NCI-H82 treated with DMSO at 0.1 percent for 48 hours (cell line): Measurements from ENCODE around the gene LIN37.

ENCODE experiments used
- DNase-seq: peaks from one replicate; lab custom pipeline; 2025; ENCODE audit not compliant: unreplicated experiment; lab: John Stamatoyannopoulos, UW

The LIN37 gene

DNA sequence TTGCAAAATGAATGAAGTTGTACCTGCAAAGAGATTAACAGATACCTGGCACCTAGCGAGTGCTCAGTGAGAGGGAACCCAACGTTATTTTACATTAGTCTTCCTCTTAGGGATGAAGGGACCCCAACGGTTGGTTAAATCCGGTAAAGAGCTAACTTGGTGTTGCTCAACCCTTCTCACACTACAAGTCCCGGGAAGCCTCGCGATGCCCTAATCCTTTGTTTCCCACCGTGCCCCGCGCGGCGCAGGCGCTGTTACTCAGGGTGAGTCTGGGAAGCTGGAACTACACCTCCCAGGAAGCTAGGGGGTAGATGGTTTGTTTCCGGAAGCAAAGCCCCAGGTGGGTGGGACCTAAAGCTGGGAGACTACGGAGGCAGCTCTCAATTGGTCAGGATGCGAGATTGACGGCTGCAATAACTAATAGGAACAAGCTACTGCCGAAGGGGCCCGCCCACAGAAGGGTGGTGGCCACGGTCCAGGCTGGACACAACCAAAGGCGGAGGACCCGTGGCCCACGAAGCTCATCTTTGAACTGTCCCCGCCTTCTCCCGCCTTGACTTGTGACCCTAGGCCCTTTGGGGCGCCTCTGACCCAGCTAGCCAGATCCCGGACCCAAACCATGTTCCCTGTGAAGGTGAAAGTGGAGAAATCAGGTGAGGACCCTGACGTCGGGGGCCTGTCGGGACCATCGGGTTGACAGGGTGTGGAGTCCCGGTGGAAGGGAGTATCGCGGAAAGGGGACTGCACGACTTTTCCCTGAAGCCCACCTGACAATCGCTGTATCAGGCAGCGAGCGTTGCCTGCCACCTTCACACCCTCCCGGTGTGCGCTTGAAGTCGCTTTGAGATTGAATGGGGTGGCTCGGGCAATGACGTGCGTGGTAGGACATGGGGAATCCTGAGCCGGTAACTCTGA is at the start of gene LIN37:
Gene LIN37 (plus strand): TSS at position 471 of the 915 bp plus-strand sequence. CDS start 149 bp downstream, at position 620.
- peak; percentile 96 for DNase-seq

GRCh38 chr19:35702223-35703012 is 46.0 kb upstream of the LIN37 start:
- DNase-seq = peak; percentile 99

- no peak for DNase-seq
Measured at GRCh38 chr19:35703343-35703742, 45.0 kb upstream of the LIN37 start.

GRCh38 chr19:35704218-35704617 is 44.2 kb upstream of the LIN37 start, which contains the start of gene ZBTB32:
Gene ZBTB32, plus strand, starts transcription at chr19:35704558. Its CDS starts 10,069 bp downstream, at chr19:35714627.
- DNase-seq = no peak

GRCh38 chr19:35708391-35708790 is 40.0 kb upstream of the LIN37 start:
- no peak for DNase-seq

GRCh38 chr19:35710784-35711723 is 37.3 kb upstream of the LIN37 start:
- no peak for DNase-seq

DNA sequence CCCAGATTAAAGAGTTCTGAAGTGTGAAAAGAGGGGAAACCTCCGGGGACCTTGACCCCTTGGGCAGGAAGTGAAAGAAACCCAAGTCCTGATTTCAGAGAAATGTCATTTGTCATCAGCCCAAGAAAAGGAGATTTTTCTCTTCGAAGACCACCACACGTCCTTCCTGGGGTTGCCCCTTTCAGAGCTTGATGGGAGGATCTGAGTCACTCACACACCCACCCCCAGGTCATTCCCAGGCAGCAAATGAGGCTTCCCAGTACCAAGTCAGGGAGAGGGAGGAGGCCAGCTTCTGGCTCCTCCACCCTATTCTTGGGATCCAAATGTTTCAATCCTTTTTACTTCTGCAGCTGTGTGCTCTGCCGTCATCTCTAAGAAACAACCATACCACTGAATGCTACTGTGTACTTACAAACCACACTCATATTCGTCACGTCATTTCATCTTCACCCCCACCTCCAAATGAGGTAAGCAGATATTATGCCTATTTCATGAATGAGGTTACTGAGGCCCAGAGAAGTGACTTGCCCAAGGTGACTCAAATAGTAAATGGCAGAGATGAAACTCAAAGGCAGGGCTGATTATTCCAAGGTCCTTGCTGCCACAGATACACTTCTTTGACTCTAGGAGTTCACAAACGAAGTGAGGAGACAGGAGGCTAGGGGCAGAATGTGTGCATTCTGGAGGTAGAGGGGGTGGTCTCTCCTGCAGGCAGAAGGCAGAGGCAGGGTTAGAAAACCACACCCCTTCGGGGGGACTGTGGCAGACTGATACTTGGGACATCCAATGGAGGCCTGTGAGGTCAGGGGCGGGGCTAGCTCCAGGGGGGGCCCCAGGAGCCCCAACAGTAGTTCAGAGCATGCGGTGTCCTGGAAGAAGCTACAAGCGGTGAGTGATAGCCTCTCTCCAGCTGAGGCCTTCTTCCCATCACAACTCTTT is 35.5 kb upstream of the LIN37 start:
- DNase-seq = no peak

DNA sequence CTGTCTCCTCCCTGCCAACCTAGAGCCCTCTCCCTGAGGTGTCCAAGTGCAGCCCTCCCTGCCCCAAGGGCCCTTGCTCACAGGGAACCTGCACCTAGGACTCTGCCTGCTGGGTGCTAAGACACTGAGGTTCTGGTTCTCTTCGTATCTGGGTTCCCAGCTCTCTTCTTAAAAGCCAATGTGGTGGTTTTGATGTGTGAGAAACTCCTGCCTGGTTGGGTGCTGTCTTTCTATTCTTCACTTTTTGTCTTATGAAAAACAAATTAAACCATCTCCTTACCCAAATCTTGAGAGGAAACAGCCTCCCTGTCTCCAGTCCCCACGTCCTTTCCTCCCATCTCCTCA is 34.9 kb upstream of the LIN37 start:
- DNase-seq = no peak

GRCh38 chr19:35713904-35714495 is 34.4 kb upstream of the LIN37 start:
- no peak for DNase-seq

GRCh38 chr19:35714601-35715354 is 33.6 kb upstream of the LIN37 start:
- DNase-seq = no peak

GRCh38 chr19:35715355-35715809 is 33.0 kb upstream of the LIN37 start:
- no peak for DNase-seq

DNA sequence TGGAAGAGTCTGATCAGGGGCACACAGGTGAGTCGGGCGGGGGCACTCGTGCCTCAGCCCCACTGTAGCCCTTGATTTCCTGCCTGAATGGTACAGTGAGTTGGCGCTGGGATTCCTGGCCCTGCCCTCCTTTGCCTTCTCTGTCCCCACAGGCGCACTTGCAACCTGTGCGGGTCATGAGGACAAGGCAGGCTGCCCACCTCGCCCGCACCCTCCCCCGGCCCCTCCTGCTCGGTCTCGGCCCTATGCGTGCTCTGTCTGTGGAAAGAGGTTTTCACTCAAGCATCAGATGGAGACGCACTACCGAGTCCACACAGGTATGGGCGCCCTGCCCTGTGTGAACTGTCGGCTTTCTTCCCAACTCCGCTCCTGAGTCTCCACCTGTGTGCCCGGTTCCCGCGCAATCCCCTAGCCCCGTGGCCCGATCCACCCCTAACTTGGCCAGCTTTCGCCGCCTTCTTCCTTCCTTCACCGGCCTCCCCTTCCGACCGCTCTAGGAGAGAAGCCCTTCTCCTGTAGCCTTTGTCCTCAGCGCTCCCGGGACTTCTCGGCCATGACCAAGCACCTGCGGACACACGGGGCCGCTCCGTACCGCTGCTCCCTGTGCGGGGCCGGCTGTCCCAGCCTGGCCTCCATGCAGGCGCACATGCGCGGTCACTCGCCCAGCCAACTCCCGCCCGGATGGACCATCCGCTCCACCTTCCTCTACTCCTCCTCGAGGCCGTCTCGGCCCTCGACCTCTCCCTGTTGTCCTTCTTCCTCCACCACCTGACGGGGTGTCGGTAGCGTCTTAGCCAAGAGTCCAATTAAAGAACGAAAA is 32.2 kb upstream of the LIN37 start:
- DNase-seq = no peak

GRCh38 chr19:35716801-35717664 is 31.3 kb upstream of the LIN37 start:
- peak; percentile 91 for DNase-seq

DNA sequence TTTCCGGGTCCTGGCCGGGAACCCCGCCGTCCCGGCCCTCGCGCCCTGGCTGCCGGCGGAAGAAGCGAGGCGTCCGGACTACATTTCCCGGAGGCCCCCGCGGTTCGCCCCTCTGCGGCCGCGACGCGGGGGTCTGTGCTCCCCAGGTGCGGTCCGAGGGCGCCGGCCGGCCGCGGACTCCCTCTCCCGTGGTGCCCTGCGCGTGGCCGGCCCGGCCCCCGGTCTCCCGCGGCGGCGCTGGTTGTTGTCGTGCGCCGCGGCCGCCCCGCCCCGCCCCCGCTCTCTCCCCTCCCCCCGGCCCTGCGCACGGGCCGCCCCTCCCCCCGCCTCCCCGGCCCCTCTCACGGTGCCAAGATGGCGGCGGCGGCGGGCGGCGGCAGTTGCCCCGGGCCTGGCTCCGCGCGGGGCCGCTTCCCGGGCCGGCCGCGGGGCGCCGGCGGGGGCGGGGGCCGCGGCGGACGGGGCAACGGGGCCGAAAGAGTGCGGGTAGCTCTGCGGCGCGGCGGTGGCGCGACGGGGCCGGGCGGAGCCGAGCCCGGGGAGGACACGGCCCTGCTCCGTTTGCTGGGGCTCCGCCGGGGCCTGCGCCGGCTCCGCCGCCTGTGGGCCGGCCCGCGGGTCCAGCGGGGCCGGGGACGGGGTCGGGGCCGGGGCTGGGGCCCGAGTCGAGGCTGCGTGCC is 30.6 kb upstream of the LIN37 start, which contains the start of gene KMT2B:
Gene KMT2B (plus strand): TSS at position 339 of the 680 bp plus-strand sequence. CDS start 16 bp downstream, at position 355.
- DNase-seq = no peak

- DNase-seq = no peak
Measured at GRCh38 chr19:35718345-35719041, 29.9 kb upstream of the LIN37 start.
